HG03064 (cell line): ENCODE measurements around the gene ACSF3.

Experiments used
- ATAC-seq: cut with Tn5 transposase; IDR thresholded peaks from one replicate; pipeline ENCODE4 v1.9.1; 2021; ENCODE audit warnings: low read depth; ENCODE audit not compliant: unreplicated experiment

Gene ACSF3

GRCh38 chr16:89140981-89141883, 47.6 kb downstream of the ACSF3 start:
- no peak for ATAC-seq

- no peak for ATAC-seq
Observed at GRCh38 chr16:89141884-89142267, 48.2 kb downstream of the ACSF3 start.

GRCh38 chr16:89142474-89143195, 49.0 kb downstream of the ACSF3 start:
- ATAC-seq, result no peak

GRCh38 chr16:89143201-89143741, 49.6 kb downstream of the ACSF3 start:
- ATAC-seq, result no peak

- no peak for ATAC-seq
Observed at GRCh38 chr16:89143911-89144675, 50.4 kb downstream of the ACSF3 start.

- no peak for ATAC-seq
Observed at GRCh38 chr16:89144681-89145080, 51.0 kb downstream of the ACSF3 start.

GRCh38 chr16:89145406-89146161, 51.9 kb downstream of the ACSF3 start:
- no peak for ATAC-seq

- ATAC-seq, result no peak
Observed at GRCh38 chr16:89146211-89147005, 52.8 kb downstream of the ACSF3 start.

- no peak for ATAC-seq
Observed at GRCh38 chr16:89147085-89147817, 53.6 kb downstream of the ACSF3 start.

GRCh38 chr16:89149386-89149785, 55.7 kb downstream of the ACSF3 start:
- ATAC-seq, result no peak

GRCh38 chr16:89150090-89150835, 56.6 kb downstream of the ACSF3 start:
- ATAC-seq, result no peak

- no peak for ATAC-seq
Observed at GRCh38 chr16:89150981-89151380, 57.3 kb downstream of the ACSF3 start.

- ATAC-seq, result no peak
Observed at GRCh38 chr16:89152831-89153700, 59.4 kb downstream of the ACSF3 start.

GRCh38 chr16:89153848-89154271, 60.2 kb downstream of the ACSF3 start:
- ATAC-seq, result no peak

GRCh38 chr16:89154390-89155183, 60.9 kb downstream of the ACSF3 start:
- no peak for ATAC-seq

GRCh38 chr16:89155184-89155679, 61.6 kb downstream of the ACSF3 start:
- ATAC-seq, result no peak
